AG04449 (cell line): ENCODE measurements around the gene UAP1.

Source experiments
- CTCF ChIA-PET: fragments of 350-600 bp; formaldehyde crosslinking; extraction: SDS; loops from one replicate; lab custom pipeline; 2021; ENCODE audit warnings: antibody characterized with exemption; lab: Yijun Ruan, JAX
- POLR2A ChIA-PET: fragments of 400-600, 350-600 bp; formaldehyde crosslinking; extraction: SDS; loops from one replicate; lab custom pipeline; 2020; ENCODE audit warnings: antibody characterized with exemption, inconsistent platforms; lab: Yijun Ruan, JAX
- DNase-seq: peaks from one replicate; pipeline ENCODE4 v3.0.0-alpha.2; 2010; ENCODE audit warnings: low read depth, low spot score
- H3K4me3 ChIP-seq: 2 replicates; pipeline ENCODE4 v1.5.1; 2011; ENCODE audit warnings: low read depth, mild to moderate bottlenecking, control low read depth, low read length
- TF ChIP-seq, protein P1 (sequence below): IDR thresholded peaks from one replicate; pipeline ENCODE4 v1.5.1; 2011; ENCODE audit warnings: mild to moderate bottlenecking, moderate library complexity, low read length, control low read depth, inconsistent platforms; ENCODE audit not compliant: insufficient read depth; ENCODE audit errors: missing control alignments

Gene UAP1

DNA sequence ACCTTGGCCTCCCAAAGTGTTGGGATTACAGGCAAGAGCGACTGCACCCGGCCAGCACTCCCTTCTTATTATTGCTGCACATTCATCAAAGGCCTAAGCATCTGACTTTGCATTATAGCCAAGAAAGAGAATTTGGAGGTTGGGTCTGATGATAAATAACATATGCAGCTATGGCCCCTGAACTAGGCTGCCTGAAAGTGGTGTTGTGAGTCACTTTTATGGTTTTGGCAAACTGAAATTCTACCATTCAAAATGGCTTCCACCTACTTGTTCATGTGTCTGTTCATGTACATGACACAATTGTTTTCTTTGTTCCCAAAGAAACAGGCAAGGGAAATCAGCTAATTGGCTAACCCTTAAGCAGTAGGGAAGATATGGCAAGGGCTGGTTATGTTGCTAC is 25.0 kb upstream of the UAP1 start:
- ChIA-PET CTCF (interaction anchor here (0.7 kb wide), 1 partner anchor 17 kb away, joined by 3 read pairs; no protein-coding TSS in a partner anchor), POLR2A (interaction anchor here (0.7 kb wide), 1 partner anchor 132 kb away, joined by 3 read pairs; no protein-coding TSS in a partner anchor)
- TF ChIP-seq, protein P1, sequence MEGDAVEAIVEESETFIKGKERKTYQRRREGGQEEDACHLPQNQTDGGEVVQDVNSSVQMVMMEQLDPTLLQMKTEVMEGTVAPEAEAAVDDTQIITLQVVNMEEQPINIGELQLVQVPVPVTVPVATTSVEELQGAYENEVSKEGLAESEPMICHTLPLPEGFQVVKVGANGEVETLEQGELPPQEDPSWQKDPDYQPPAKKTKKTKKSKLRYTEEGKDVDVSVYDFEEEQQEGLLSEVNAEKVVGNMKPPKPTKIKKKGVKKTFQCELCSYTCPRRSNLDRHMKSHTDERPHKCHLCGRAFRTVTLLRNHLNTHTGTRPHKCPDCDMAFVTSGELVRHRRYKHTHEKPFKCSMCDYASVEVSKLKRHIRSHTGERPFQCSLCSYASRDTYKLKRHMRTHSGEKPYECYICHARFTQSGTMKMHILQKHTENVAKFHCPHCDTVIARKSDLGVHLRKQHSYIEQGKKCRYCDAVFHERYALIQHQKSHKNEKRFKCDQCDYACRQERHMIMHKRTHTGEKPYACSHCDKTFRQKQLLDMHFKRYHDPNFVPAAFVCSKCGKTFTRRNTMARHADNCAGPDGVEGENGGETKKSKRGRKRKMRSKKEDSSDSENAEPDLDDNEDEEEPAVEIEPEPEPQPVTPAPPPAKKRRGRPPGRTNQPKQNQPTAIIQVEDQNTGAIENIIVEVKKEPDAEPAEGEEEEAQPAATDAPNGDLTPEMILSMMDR: no peak
- no peak overlapping the region for H3K4me3 ChIP-seq
- no peak for DNase-seq

DNA sequence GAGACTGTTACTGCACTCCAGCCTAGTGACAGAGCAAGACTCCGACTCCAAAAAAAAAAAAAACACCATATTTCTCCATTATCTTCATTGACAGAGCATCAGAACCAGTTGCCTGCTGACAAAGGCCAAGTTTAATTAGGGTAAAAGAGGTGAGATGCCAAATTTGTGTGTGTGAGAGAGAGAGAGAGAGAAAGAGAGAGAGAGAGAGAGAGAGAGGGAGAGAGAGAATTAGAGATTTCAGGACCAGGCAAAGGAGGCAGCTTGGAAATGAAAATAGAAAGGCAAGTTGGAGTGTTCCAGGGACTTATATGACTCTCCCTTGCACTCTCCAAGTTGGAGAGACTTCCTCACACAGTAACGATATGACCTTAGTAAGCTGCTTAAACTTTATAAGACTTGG is 24.3 kb upstream of the UAP1 start:
- no peak overlapping the region for H3K4me3 ChIP-seq
- DNase-seq: no peak
- ChIA-PET POLR2A (interaction anchor here (5.4 kb wide), 1 partner anchor 24 kb away, joined by 49 read pairs; the partner anchor contains the start of gene UAP1), CTCF (no interaction called here)
- TF ChIP-seq, protein P1: no peak

DNA sequence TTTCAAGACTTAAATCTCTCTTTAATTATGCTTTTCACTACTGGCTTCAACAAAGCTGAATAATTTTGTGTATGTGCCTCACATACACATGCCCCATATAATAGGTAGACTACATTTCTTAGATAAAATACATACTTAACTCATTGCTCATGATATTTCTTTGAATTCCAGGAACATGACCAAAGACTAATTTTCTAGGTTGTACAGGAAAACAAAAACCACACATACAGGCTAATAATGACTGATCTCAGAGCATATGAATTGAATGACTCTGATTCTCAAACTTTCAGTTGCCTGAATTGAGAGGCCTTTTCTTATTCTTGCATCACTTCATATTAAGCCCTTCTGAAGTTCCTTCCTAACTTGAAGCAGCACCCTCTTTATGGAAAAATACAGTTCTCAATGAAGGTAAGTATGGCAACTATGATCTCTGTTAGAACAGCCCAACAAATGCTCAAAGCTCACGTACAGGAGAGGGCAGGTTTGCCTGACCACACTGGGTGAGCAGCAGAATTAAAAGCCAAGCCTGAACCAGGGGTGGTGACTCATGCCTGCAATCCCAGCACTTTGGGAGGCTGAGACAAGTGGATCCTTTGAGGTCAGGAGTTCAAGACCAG is 22.6 kb upstream of the UAP1 start:
- no peak overlapping the region for H3K4me3 ChIP-seq
- TF ChIP-seq, protein P1: no peak
- POLR2A ChIA-PET: interaction anchor here (5.4 kb wide), 1 partner anchor 23 kb away, joined by 49 read pairs; the partner anchor contains the start of gene UAP1
- CTCF ChIA-PET: no interaction called here
- DNase-seq: peak; percentile 87

DNA sequence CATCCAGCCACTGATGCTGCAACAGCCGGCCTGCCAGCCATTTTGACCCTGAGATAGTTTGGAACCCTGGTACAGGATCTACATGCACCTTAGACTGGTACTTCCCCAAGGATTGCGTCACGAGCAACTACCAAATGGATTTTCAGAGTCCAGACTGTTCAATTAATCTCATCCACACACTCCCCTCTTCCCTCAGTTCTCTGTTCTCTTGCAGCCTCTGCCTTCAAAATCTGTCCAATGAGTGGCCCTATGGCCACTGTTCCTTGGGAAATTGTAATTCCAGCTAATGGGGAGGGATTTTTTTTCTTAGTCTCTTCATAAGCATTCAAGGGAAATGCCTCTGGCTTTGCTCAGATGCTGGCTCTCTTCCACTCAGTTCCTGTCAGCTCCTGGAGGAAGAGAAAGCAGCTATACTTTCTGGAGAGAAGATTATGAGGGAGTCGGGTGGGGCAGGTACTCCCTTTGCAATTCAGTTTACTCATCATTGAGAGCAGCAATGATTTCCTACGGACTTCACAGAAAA is 19.8 kb upstream of the UAP1 start:
- CTCF ChIA-PET: interaction anchor here (1.6 kb wide), 1 partner anchor 258 kb away, joined by 3 read pairs; no protein-coding TSS in a partner anchor
- no peak overlapping the region for H3K4me3 ChIP-seq
- peak; percentile 96 for DNase-seq

DNA sequence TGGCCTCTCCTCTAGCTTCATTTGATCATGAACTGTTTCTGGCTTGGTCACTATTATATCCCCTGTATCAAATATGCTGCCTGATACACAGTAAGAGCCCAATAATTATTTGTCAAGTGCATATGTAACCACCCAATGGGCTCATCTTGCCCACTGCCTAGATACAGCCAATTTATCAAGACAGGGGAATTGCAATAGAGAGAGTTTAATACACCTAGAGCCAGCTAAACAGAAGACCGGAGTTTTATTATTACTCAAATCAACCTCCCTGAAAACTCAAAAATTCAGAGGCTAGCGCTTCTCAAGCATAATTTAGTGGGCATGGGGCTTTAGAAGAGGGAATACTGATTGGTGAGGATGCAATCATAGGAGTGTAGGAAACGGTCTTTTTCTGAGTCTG is 18.3 kb upstream of the UAP1 start:
- H3K4me3 ChIP-seq: no peak overlapping the region
- DNase-seq: no peak
- TF ChIP-seq, protein P1: no peak
- ChIA-PET CTCF (no interaction called here), POLR2A (interaction anchor here (0.5 kb wide), 1 partner anchor 18 kb away, joined by 3 read pairs; the partner anchor contains the start of gene UAP1)

More for the DNA sequence above, 19.8 kb upstream of the UAP1 start:
- TF ChIP-seq, protein P1: no peak
- POLR2A ChIA-PET: interaction anchor here (1.1 to 5.4 kb wide), 2 partner anchors 20 to 91 kb away, joined by 5 to 49 read pairs; partner anchors contain the start of genes DDR2 and UAP1

DNA sequence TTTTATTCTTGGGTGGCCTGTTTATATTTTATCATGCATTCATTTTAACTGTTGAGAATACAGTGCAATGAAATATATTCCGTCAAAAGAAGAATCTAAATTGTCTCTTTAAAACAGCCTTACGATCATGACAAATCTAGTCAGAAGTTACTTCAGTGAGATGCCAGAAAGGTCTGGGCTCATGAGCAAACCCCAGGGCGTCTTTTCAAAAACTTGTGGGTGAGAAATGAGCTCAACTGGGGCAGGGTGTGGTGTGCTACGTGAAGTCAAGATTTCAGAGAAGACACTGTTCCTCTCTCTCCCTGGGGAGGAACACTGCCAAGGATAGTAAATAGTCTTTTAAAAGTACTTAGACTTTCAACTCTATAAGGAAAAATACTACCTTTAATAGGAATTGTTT is 13.4 kb upstream of the UAP1 start:
- no peak for DNase-seq
- TF ChIP-seq, protein P1: no peak
- no peak overlapping the region for H3K4me3 ChIP-seq
- CTCF ChIA-PET: no interaction called here
- POLR2A ChIA-PET: interaction anchor here (1.6 kb wide), 1 partner anchor 14 kb away, joined by 4 read pairs; the partner anchor contains the start of gene UAP1
